ENCODE measurements around the gene CD24. TPM values are rescaled to one million over a fixed set of nuclear protein-coding genes. Genes with fewer than 3 reads are reported as not detected.

CD24 gene, protein sequence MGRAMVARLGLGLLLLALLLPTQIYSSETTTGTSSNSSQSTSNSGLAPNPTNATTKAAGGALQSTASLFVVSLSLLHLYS
- 1.1 and 1.7 TPM in 2 replicates for total RNA-seq

DNA sequence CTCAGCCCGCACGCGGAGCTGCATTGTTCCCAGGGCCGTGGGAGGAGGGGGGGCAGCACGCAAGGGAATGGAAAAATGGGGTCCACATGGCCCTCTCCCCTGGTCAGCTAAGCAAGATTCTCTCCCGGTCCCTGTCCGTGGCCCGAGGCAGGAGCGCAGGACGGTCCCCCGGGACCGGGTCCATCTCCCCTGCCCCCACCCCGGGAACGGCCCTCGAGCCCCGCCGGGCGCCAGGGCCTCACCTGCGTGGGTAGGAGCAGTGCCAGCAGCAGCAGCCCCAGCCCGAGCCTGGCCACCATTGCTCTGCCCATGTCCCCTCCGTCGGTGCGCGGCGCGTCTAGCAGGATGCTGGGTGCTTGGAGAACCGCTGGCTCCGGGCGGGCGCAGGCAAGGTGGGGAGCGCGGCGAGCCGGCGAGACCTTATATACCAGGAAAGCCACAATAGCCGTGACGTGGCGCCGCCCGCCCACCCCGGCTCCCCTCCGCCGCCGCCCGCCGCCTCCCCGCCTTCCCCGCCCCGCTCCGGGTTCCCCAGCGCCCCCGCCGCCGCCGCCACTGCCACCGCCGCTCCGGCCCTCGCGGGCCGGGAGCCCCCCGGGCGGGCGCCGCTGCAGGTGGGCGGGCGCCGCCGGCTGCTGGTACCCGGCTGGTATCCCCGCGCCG is at the start of gene CD24:
Gene CD24, minus strand, starts transcription at position 394 of the 663 bp plus-strand sequence. Its CDS starts 83 bp downstream, at position 311.

Other genes with a start within 250 kb of the CD24 start
- gene MTRES1, start 53.5 kb upstream of the CD24 start, total RNA-seq, result 12.6 and 13.4 TPM in 2 replicates
- gene BEND3, start 140.8 kb upstream of the CD24 start, total RNA-seq, result 5.6 and 6.6 TPM in 2 replicates

Data from thoracic aorta endothelial cell (primary cell).